Stimulated activated CD8-positive, alpha-beta memory T cell treated with anti-CD3 and anti-CD28 coated beads, Interleukin-2, amount 100 ng/mL, for 48 hours (primary cell): ENCODE measurements around the gene ANAPC2.

Source experiments
- DNase-seq, 2 donors: peaks; one replicate each; pipeline ENCODE4 v3.0.0-alpha.2; 2020; ENCODE audit warnings: low read depth in 2 of 2

Gene ANAPC2

DNA sequence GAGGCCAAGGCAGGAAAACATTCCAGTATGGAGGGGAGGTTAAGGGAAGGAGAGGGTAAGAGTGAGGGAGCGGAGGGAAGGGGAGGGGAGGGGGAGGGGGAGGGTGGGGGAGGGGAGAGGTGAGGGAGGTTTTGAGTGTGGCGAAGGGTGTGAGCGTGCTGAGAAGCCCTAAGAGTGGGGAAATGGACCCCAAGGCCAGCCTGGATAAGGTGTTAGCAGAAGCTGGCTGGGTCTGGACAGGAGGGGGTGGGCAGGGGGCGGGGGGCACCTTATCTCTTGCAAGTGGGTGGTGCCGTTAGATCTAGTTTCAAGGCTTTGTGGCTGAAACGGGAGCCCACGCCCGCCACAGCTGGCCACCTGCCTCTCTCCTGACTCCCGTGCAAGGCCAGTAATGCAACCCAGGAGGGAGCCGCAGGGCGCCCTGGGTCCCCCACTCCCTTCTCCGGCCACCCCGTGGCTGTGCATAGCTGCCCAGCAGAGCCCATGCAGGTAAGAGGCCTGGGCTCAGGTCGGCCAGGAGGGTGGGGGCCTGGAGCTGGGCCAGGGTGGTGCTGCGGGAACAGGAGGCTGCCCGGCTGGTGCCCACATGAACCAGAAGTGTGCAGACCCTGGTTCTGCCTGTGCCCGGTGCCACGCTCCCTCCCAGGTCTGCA is 39.6 kb upstream of the ANAPC2 start:
- no peak for DNase-seq

DNA sequence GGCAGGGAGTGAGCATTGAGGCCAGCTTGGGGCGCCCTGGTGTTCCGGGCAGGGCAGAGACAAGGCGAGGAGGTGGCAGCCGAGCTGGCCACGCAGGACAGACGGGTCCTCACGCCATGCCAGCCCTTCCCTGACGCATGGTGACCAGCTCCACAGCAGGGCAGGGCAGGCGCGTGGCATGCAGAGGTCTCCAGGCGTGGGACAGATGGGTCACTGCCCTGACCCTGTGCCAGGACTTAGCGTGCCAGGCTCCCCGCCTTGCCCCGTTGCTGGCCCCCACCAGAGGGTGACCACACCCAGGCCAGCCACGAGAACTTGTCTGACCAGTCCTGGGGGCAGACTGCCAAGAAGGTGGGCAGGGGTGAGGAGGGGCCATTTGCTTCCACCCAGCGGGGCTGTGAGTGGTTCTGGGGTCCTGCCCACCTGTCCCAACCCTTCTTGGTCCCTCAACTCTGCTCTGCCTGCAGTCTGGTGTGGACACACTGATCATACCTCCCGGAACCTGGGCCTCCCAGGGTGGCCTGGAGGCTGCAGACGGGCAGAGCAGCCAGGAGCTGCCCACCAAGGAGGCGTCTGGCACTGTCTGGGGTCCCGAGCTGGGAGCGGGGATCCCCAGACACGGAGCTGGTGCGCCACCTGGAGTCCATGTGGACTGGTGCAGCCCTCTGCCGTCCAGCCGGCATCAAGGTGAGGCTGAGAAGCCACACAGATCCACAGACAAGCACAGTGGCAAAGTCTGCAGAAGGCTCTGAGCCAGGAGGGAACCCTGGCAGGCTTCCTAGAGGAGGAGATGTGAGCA is 38.9 kb upstream of the ANAPC2 start, which contains the start of gene RNF224:
TSS of gene RNF224 (plus strand) at position 449 of the 799 bp plus-strand sequence. CDS start 834 bp downstream, outside the sequence.
- peak; percentile 73 to 79 for DNase-seq

- DNase-seq, result no peak
Observed at GRCh38 chr9:137226338-137227053, 38.1 kb upstream of the ANAPC2 start.

DNA sequence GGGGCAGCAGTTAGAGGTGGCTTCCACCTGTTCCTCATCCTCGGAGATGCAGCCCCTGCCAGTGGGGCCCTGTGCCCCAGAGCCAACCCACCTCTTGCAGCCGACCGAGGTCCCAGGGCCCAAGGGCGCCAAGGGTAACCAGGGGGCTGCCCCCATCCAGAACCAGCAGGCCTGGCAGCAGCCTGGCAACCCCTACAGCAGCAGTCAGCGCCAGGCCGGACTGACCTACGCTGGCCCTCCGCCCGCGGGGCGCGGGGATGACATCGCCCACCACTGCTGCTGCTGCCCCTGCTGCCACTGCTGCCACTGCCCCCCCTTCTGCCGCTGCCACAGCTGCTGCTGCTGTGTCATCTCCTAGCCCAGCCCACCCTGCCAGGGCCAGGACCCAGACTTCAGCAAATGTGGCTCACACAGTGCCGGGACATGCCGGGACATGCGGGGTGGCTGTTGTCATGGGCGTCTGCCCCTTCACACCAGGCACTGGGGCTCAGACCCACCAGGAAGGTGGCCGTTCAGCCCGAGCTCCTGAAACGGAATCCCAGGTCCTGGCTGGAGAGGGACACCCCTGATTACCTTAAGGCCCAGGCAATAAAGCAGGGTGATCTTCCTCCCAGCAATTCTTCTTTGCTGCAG is 37.5 kb upstream of the ANAPC2 start:
- no peak for DNase-seq

GRCh38 chr9:137224830-137225694 is 36.7 kb upstream of the ANAPC2 start, which contains the start of gene CYSRT1:
Gene CYSRT1 (plus strand): TSS chr9:137225174. CDS start chr9:137225622, 448 bp downstream.
- no peak for DNase-seq

- DNase-seq, result peak; percentile 96 to 98
Observed at GRCh38 chr9:137223078-137223970, 35.0 kb upstream of the ANAPC2 start.

- DNase-seq, result no peak
Observed at GRCh38 chr9:137222190-137223077, 34.1 kb upstream of the ANAPC2 start, which contains the start of gene RNF208. Gene RNF208 (minus strand): TSS chr9:137222240. CDS start chr9:137221212, 1,028 bp downstream.

DNA sequence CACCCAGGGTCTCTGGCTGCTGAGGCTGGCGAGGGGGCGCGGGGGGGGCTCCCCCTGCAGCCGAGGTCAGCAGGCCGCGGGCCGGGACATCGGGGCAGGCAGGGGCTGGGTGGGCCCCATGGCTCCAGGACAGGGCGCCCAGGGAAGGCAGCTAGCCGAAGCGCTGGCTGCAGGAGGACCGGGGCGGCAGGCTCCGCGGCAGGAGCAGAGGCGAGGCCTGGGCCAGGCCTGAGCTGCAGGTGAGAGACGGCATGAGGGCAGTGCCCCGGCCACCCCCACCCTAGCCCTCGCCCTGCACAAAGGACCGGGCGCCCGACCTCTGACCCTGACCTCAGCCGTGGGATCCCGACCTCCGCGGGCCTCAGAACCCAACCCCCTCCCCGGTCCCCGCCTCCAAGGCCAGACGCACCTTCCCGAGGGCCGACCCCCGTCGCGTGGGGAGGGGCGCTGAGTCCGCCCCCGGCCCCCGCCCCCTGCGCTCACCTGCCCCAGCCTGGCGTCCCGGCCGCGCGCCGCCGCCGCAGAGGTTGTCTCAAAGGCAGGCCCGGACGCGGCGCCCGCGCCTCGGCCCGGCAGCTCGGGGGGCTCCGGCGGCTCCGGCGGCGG is 33.2 kb upstream of the ANAPC2 start:
- no peak for DNase-seq

- no peak for DNase-seq
Observed at GRCh38 chr9:137221095-137221505, 32.7 kb upstream of the ANAPC2 start.

DNA sequence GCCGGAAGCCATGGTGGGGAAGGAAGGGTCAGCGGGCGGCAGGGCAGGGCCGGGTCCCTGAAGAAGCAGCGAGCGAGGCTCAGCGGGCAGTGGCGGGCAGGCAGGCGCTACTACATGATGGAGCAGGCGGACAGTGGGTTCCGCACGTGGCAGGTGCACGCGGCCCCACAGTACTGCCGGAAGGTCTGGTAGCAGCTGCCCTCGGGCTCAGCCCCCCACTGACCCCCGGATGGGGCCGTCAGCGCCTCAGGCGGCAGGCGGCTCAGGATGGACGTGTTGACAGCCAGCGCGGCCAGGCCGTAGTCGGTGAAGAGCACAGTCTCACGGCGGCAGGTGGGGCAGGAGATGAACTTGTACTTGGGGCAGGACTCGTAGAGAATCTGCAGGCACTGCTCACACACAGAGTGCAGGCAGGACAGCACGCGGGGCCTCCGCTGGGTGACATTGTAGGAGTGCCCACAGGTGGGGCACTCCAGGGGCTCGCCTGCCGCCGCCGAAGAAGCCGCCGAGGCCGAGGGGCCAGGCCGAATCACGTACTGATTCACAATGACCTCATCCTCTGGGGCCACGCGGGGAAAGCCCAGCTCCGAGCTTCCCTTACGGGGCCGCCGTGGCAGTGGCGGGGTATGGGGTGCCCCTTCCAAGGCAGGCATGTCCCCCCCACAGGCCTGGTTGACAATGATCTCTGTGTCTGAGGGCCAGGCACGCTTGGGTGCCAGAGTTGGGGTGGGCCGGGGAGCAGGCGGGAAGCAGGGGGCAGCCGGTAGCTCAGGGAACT is 32.1 kb upstream of the ANAPC2 start:
- no peak for DNase-seq

GRCh38 chr9:137219757-137220316 is 31.5 kb upstream of the ANAPC2 start:
- no peak for DNase-seq

- DNase-seq, result no peak
Observed at GRCh38 chr9:137218754-137219271, 30.5 kb upstream of the ANAPC2 start.

GRCh38 chr9:137218212-137218753 is 29.9 kb upstream of the ANAPC2 start:
- no peak for DNase-seq

- DNase-seq, result no peak
Observed at GRCh38 chr9:137217276-137218211, 29.2 kb upstream of the ANAPC2 start.

DNA sequence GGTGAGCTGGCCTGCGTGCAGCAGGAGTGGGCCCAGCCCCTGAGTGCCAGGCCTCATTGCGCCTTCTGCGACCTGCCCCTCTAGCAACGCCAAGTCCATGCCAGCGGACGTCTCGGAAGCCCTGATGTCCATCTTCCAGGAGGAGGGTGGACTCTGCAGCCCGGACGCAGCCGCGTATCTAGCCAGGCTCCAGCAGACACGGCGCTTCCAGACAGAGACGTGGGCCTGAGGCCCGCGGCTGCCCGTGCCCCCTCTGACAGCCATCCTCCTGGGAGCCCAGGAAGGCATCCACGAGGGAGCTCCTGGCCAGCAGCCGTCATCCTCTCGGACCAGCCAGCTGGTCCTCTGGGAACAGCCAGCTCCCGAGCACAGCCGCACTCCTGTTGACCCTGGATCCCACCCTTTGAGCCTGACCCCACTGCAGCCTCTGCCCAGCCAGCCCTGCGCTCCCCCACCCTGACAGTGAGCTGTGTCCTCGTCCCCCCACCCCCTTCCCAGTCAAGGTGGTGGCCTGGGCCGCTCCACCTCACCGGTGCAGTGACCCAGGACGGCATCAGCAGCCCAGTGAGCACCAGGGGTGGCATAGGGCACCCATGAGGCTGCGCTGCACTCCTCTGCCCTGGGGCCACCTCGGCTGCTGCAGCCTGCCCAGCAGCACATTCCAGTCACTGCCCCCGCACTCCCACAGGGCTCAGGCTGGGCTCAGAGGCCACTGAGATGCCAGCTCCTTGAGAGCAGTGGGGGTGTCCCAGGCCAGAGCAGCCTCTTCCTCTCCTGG is 28.0 kb upstream of the ANAPC2 start:
- DNase-seq, result no peak
